ENCODE data around the gene CEACAM16.
"Not testable (repeated sequence)": the region's sequence is repeated elsewhere in the genome, so short reads cannot be mapped to it uniquely, and the experiment has no call there.

CEACAM16 gene

DNA sequence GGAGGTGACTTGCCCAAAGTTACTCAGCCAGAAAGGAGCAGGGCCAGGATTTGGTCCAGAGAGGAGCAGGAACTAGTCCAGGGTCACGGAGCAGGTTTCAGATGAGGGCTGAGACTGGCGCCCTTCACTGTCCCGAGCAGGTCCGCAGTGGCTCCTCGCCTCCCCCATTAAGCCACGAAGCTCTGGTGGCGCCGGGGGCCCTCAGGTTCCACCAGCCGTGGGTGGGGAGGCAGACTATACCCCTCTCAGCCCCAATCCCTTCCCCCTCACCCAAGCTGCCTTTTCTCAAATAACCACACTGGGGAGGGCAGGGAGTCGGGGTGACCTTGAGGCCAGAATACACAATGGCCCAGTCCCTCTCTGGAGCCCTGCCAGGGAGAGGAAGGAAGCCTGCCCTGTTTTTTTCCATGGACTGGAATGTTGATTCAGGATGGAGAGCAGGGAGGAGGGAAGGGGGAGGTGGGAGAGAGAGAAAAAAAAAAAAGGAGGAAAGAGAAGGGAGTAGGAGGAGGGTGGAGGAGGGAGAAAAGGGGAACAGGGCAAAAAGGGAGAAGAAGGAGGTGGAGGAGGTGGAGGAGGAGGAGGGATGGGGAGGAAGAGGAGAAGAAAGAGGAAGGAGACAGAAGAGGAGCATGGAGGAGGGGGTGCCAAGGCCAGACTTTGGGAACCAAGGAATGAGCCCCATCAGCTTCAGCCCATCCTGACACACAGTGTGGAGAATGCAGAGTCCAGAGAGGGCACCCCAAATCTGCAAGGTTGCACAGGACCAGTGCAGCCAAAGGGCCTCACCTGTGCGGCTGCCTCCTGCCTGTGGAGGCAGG lies 19.7 kb downstream of the CEACAM16 start:
- TF ChIP-seq, protein P1, sequence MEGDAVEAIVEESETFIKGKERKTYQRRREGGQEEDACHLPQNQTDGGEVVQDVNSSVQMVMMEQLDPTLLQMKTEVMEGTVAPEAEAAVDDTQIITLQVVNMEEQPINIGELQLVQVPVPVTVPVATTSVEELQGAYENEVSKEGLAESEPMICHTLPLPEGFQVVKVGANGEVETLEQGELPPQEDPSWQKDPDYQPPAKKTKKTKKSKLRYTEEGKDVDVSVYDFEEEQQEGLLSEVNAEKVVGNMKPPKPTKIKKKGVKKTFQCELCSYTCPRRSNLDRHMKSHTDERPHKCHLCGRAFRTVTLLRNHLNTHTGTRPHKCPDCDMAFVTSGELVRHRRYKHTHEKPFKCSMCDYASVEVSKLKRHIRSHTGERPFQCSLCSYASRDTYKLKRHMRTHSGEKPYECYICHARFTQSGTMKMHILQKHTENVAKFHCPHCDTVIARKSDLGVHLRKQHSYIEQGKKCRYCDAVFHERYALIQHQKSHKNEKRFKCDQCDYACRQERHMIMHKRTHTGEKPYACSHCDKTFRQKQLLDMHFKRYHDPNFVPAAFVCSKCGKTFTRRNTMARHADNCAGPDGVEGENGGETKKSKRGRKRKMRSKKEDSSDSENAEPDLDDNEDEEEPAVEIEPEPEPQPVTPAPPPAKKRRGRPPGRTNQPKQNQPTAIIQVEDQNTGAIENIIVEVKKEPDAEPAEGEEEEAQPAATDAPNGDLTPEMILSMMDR (IDR thresholded peaks at IDR 0.05; ENCODE audit: low read depth, low read length), result no peak
- H3K4me3 ChIP-seq (replicated peaks in 1 of 2; ENCODE audit: low read depth in 2 of 2, low read length in 2 of 2), result peak overlapping the region in 1 of 2 donors; percentile 28
- DNase-seq (ENCODE audit: low read depth in 2 of 2), result peak; percentile 59 to 94

DNA sequence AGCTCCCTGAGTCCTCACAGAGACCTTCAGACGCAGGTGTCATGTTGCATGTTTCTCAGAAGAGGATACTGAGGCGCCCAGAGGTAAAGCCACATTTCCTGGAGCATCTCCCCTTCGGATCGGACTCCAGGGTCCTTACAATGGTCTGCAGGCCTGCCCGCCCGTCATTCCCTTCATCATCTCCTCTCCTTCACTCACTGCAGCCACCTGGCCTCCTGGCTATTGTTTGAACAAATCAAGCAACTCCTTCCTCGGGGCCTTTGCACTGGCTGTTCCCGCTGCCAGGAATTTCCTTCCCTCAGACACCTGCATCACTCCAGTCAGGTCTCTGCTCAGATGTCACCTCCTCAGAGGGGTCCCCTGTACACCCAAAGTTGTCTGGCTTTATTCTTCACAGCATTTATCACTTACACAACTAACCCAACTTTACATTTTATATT lies 20.3 kb downstream of the CEACAM16 start:
- H3K4me3 ChIP-seq (replicated peaks in 1 of 2; ENCODE audit: low read depth in 2 of 2, low read length in 2 of 2), result no peak overlapping the region
- TF ChIP-seq, protein P1 (IDR thresholded peaks at IDR 0.05; ENCODE audit: low read depth, low read length), result no peak
- no peak for DNase-seq (ENCODE audit: low read depth in 2 of 2)

DNA sequence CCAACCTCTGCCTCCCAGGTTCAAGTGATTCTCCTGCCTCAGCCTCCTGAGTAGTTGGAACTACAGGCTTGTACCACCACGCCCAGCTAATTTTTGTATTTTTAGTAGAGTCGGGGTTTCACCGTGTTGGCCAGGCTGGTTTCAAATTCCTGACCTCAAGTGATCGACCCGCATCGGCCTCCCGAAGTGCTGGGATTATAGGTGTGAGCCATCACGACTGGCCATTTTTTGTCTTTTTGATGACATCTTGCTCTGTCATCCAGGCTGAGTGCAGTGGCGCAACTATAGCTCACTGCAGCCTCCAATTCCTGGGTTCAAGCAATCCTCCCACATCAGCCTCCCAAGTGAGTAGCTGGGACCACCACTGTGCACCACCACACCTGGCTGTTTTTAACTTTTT lies 21.4 kb downstream of the CEACAM16 start:
- not testable (repeated sequence) for H3K4me3 ChIP-seq (replicated peaks in 1 of 2; ENCODE audit: low read depth in 2 of 2, low read length in 2 of 2); DNase-seq (ENCODE audit: low read depth in 2 of 2)

DNA sequence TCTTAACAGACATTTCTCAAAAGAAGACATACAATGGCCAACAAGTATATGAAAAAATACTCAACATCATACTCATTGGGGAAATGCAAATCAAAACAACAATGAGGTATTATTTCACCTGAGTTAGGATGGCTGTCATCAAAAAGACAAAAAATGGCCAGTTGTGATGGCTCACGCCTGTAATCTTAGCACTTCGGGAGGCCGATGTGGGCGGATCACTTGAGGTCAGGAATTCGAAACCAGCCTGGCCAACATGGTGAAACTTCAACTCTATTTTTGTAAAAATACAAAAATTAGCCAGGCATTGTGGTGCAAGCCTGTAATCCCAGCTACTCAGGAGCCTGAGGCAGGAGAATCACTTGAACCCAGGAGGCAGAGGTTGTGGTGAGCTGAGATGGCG lies 22.0 kb downstream of the CEACAM16 start:
- DNase-seq (ENCODE audit: low read depth in 2 of 2), result peak in 1 of 2 donors; percentile 28
- no peak overlapping the region for H3K4me3 ChIP-seq (replicated peaks in 1 of 2; ENCODE audit: low read depth in 2 of 2, low read length in 2 of 2)
- TF ChIP-seq, protein P1 (IDR thresholded peaks at IDR 0.05; ENCODE audit: low read depth, low read length), result no peak

DNA sequence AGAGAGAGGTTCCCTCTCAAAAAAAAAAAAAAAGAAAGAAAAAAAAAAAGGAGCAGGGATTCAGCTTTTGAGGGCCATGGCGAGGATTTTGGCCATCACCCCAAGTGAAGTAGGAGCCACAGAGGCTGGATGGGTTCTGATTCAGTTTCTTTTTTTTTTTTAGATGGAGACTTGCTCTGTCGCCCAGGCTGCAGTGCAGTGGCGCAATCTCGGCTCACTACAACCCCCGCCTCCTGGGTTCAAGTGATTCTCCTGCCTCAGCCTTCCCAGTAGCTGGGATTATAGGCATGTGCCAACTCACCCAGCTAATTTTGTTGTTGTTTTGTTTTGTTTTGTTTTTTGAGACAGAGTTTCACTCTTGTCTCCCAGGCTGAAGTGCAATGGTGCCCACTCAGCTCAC lies 22.4 kb downstream of the CEACAM16 start:
- DNase-seq (ENCODE audit: low read depth in 2 of 2); H3K4me3 ChIP-seq (replicated peaks in 1 of 2; ENCODE audit: low read depth in 2 of 2, low read length in 2 of 2): not testable (repeated sequence)

DNA sequence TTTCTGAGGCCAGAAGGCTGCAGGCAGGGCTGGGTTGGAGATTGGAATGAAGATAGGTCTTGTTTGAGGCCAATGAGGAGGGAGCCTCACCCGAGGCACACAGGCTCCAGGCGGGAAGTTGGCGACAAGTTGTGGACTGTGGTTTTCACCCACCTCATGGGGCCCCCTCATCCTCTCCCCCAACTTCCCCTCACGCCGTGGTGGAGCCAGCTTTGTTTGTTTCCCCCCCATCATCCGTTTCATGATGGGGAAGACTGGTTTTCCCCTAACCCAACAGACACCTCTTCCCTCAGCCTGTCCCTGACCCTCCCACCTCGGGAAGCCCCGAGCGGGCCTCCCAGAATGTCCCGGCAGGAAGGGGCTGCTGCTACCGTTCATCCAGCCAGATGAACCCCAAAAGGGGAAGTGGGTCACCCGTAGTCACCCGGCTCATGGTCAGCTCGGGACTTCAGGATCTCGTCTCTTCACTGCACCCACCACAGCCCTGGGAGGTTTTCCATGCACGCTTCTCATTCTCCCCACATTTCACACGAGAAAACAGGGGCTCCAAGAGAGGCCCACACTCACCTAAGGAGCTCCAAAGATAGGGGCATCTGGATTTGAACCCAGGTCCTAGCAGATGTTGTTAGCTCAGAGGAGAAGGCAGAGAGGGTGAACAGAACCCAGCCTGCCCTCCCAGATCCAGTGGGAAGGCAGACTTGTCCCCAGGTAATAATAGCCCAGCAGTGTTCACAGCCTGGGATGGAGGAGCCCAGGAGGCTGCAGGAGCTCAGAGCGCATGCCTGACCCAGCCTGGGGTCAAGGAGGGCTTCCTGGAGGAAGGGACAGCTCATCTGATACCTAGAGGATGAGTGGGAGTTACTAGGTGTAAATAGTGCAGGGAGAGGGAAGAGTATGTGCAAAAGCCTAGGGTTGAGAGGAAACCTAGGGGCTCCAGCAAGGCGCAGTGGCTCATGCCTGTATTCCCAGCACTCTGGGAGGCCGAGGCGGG lies 23.5 kb downstream of the CEACAM16 start:
- H3K4me3 ChIP-seq (replicated peaks in 1 of 2; ENCODE audit: low read depth in 2 of 2, low read length in 2 of 2), result no peak overlapping the region
- DNase-seq (ENCODE audit: low read depth in 2 of 2), result no peak
- TF ChIP-seq, protein P1 (IDR thresholded peaks at IDR 0.05; ENCODE audit: low read depth, low read length), result no peak

DNA sequence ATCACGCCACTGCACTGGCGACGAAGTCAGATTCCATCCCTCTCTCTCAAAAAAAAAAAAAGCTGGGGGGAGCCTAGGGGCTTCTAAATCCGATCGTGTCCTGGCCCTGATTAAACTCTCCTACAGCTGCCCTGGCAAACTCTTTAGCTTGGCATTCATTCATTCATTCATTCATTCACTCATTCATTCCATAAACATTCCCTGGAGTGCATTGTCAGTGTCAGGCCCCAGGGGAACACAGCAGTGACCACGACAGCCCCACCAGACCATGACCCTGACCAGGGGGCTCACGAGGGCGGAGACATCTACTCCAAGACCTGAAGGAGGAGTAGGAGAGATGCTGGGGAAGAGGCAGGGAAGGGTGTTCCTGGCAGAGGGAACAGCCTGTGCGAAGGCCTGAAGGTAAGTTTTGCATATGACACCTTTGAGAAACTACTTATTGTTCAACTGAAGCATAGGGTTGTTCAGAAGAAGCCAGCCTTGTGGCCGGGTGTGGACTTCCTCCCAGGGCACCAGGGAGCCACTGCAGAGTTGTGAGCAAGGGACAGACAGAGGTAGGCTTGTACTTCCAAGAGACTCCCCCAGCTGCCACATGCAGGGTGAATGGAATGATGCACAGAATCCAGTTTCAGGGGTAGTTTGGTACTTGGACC lies 24.5 kb downstream of the CEACAM16 start:
- no peak for DNase-seq (ENCODE audit: low read depth in 2 of 2)
- TF ChIP-seq, protein P1 (IDR thresholded peaks at IDR 0.05; ENCODE audit: low read depth, low read length), result no peak
- no peak overlapping the region for H3K4me3 ChIP-seq (replicated peaks in 1 of 2; ENCODE audit: low read depth in 2 of 2, low read length in 2 of 2)
